Immature natural killer cell (primary cell): ENCODE results near the gene SLCO3A1. TPM values are rescaled to one million over a fixed set of nuclear protein-coding genes. Genes with fewer than 3 reads are reported as not detected.

Experiments
- DNase-seq, 3 donors: peaks; one replicate each; pipeline ENCODE4 v3.0.0; 2022; ENCODE audit warnings: mixed read lengths in 1 of 3
- H3K27ac Mint-ChIP-seq, 6 donors: one replicate each; pipeline ENCODE4 v1.8.0; 2020; ENCODE audit warnings: mixed read lengths in 6 of 6, mild to moderate bottlenecking in 5 of 6, inconsistent platforms in 4 of 6, moderate library complexity in 3 of 6
- H3K27me3 Mint-ChIP-seq, 3 donors: one replicate each; pipeline ENCODE4 v1.8.0; 2020 to 2021; ENCODE audit warnings: low read depth in 3 of 3, mild to moderate bottlenecking in 3 of 3, mixed read lengths in 3 of 3, moderate library complexity in 3 of 3, inconsistent platforms in 1 of 3
- H3K36me3 Mint-ChIP-seq, 3 donors: one replicate each; pipeline ENCODE4 v1.8.0; 2020; ENCODE audit warnings: mixed read lengths in 3 of 3, inconsistent platforms in 2 of 3, mild to moderate bottlenecking in 2 of 3
- H3K4me1 Mint-ChIP-seq, 2 donors: one replicate each; pipeline ENCODE4 v1.8.0; 2020; ENCODE audit warnings: inconsistent platforms in 2 of 2, mild to moderate bottlenecking in 2 of 2, mixed read lengths in 2 of 2, moderate library complexity in 1 of 2
- H3K4me3 Mint-ChIP-seq, 5 donors: one replicate each; pipeline ENCODE4 v1.8.0; 2020; ENCODE audit warnings: mild to moderate bottlenecking in 5 of 5, mixed read lengths in 5 of 5, inconsistent platforms in 3 of 5, moderate library complexity in 3 of 5
- H3K9me3 Mint-ChIP-seq, 6 donors: one replicate each; pipeline ENCODE4 v1.8.0; 2020; ENCODE audit warnings: mild to moderate bottlenecking in 6 of 6, mixed read lengths in 6 of 6, inconsistent platforms in 4 of 6, moderate library complexity in 3 of 6
- polyA plus RNA-seq, 3 donors: library from polyadenylated mRNA; unstranded; fragments of 300-500 nt; fragmentation: Illumina TruSeq; gene quantifications; one replicate each; pipeline ENCODE4 v1.2.3, GENCODE V29; 2021

SLCO3A1 gene
- polyA plus RNA-seq, 3 donors from 2014 or later = 17.0 to 41.3 (median 30.2) TPM

- DNase-seq = no peak
- Mint-ChIP-seq H3K27ac (peak overlapping the region in 1 of 6 donors; percentile 27), H3K27me3 (peaks cover 3% of the 10 kb centered on the region in 3 donors), H3K4me3 (no peak overlapping the region), H3K4me1 (peaks cover 32 to 42% of the 10 kb centered on the region in 2 donors), H3K36me3 (peaks cover 44 to 72% (median 65%) of the 10 kb centered on the region in 3 donors), H3K9me3 (peaks cover 0 to 14% (median 12%) of the 10 kb centered on the region in 6 donors)
Observed at GRCh38 chr15:92124657-92125010, 271.1 kb downstream of the SLCO3A1 start.

- peaks cover 0 to 3% (median 0%) of the 10 kb centered on the region in 3 donors for H3K27me3 Mint-ChIP-seq
- no peaks in the 10 kb centered on the region for H3K9me3 Mint-ChIP-seq
- DNase-seq = no peak
- H3K27ac Mint-ChIP-seq = no peak overlapping the region
- H3K4me1 Mint-ChIP-seq = peaks cover 9 to 10% of the 10 kb centered on the region in 2 donors
- peaks cover 28 to 74% (median 46%) of the 10 kb centered on the region in 3 donors for H3K36me3 Mint-ChIP-seq
- no peak overlapping the region for H3K4me3 Mint-ChIP-seq
Observed at GRCh38 chr15:92128788-92129187, 275.3 kb downstream of the SLCO3A1 start.

- H3K36me3 Mint-ChIP-seq = peaks cover 32 to 73% (median 38%) of the 10 kb centered on the region in 3 donors
- H3K27ac Mint-ChIP-seq = no peak overlapping the region
- peaks cover 0 to 4% of the 10 kb centered on the region in 2 donors for H3K4me1 Mint-ChIP-seq
Observed at GRCh38 chr15:92130244-92130643, 276.7 kb downstream of the SLCO3A1 start.

GRCh38 chr15:92130906-92131305, 277.4 kb downstream of the SLCO3A1 start:
- H3K4me1 Mint-ChIP-seq = peaks cover 0 to 4% of the 10 kb centered on the region in 2 donors
- no peak overlapping the region for H3K4me3 Mint-ChIP-seq
- H3K9me3 Mint-ChIP-seq = peaks cover 0 to 4% (median 0%) of the 10 kb centered on the region in 6 donors
- no peak for DNase-seq
- no peak overlapping the region for H3K27ac Mint-ChIP-seq
- peaks cover 38 to 77% (median 45%) of the 10 kb centered on the region in 3 donors for H3K36me3 Mint-ChIP-seq
- peaks cover 0 to 4% (median 0%) of the 10 kb centered on the region in 3 donors for H3K27me3 Mint-ChIP-seq

More at GRCh38 chr15:92130244-92130643, 276.7 kb downstream of the SLCO3A1 start:
- DNase-seq = no peak
- Mint-ChIP-seq H3K4me3 (no peak overlapping the region), H3K9me3 (peaks cover 0 to 4% (median 0%) of the 10 kb centered on the region in 6 donors), H3K27me3 (peaks cover 0 to 4% (median 0%) of the 10 kb centered on the region in 3 donors)

GRCh38 chr15:92132982-92133755, 279.7 kb downstream of the SLCO3A1 start:
- Mint-ChIP-seq H3K9me3 (peaks cover 0 to 4% (median 0%) of the 10 kb centered on the region in 6 donors), H3K27me3 (peaks cover 0 to 4% (median 0%) of the 10 kb centered on the region in 3 donors), H3K4me1 (peaks cover 0 to 3% of the 10 kb centered on the region in 2 donors), H3K36me3 (peaks cover 35 to 66% (median 38%) of the 10 kb centered on the region in 3 donors), H3K4me3 (no peak overlapping the region), H3K27ac (no peak overlapping the region)
- no peak for DNase-seq

- DNase-seq = no peak
- H3K4me3 Mint-ChIP-seq = no peak overlapping the region
- no peaks in the 10 kb centered on the region for H3K9me3 Mint-ChIP-seq
- no peaks in the 10 kb centered on the region for H3K4me1 Mint-ChIP-seq
- no peak overlapping the region for H3K27ac Mint-ChIP-seq
- peaks cover 10 to 18% (median 15%) of the 10 kb centered on the region in 3 donors for H3K36me3 Mint-ChIP-seq
- H3K27me3 Mint-ChIP-seq = peaks cover 0 to 2% (median 0%) of the 10 kb centered on the region in 3 donors
Observed at GRCh38 chr15:92140796-92141195, 287.3 kb downstream of the SLCO3A1 start.

GRCh38 chr15:92141607-92142006, 288.1 kb downstream of the SLCO3A1 start:
- no peak overlapping the region for H3K4me3 Mint-ChIP-seq
- H3K4me1 Mint-ChIP-seq = no peaks in the 10 kb centered on the region
- DNase-seq = no peak
- H3K27ac Mint-ChIP-seq = peak overlapping the region in 2 of 6 donors; percentile 11 to 12
- peaks cover 2 to 14% (median 9%) of the 10 kb centered on the region in 3 donors for H3K36me3 Mint-ChIP-seq
- peaks cover 0 to 2% (median 0%) of the 10 kb centered on the region in 3 donors for H3K27me3 Mint-ChIP-seq
- no peaks in the 10 kb centered on the region for H3K9me3 Mint-ChIP-seq

GRCh38 chr15:92142242-92143232, 289.0 kb downstream of the SLCO3A1 start:
- Mint-ChIP-seq H3K27me3 (peaks cover 0 to 2% (median 0%) of the 10 kb centered on the region in 3 donors), H3K4me1 (no peaks in the 10 kb centered on the region), H3K27ac (no peak overlapping the region), H3K4me3 (no peak overlapping the region), H3K36me3 (peaks cover 0 to 14% (median 7%) of the 10 kb centered on the region in 3 donors), H3K9me3 (no peaks in the 10 kb centered on the region)
- no peak for DNase-seq

- H3K9me3 Mint-ChIP-seq = no peaks in the 10 kb centered on the region
- H3K27ac Mint-ChIP-seq = peak overlapping the region in 1 of 6 donors; percentile 25
- H3K27me3 Mint-ChIP-seq = peaks cover 0 to 2% (median 0%) of the 10 kb centered on the region in 3 donors
- no peaks in the 10 kb centered on the region for H3K4me1 Mint-ChIP-seq
- no peak overlapping the region for H3K4me3 Mint-ChIP-seq
- peaks cover 0 to 15% (median 7%) of the 10 kb centered on the region in 3 donors for H3K36me3 Mint-ChIP-seq
- no peak for DNase-seq
Observed at GRCh38 chr15:92143765-92144164, 290.3 kb downstream of the SLCO3A1 start.

GRCh38 chr15:92146511-92147150, 293.1 kb downstream of the SLCO3A1 start:
- DNase-seq = no peak
- H3K27me3 Mint-ChIP-seq = peaks cover 0 to 2% (median 0%) of the 10 kb centered on the region in 3 donors
- no peak overlapping the region for H3K27ac Mint-ChIP-seq
- no peak overlapping the region for H3K4me3 Mint-ChIP-seq
- H3K36me3 Mint-ChIP-seq = peaks cover 11 to 30% (median 14%) of the 10 kb centered on the region in 3 donors
- no peaks in the 10 kb centered on the region for H3K9me3 Mint-ChIP-seq
- no peaks in the 10 kb centered on the region for H3K4me1 Mint-ChIP-seq

- Mint-ChIP-seq H3K9me3 (no peaks in the 10 kb centered on the region), H3K27me3 (peaks cover 0 to 2% (median 1%) of the 10 kb centered on the region in 3 donors), H3K4me3 (no peak overlapping the region), H3K36me3 (peaks cover 19 to 46% (median 24%) of the 10 kb centered on the region in 3 donors), H3K4me1 (no peaks in the 10 kb centered on the region), H3K27ac (no peak overlapping the region)
- DNase-seq = no peak
Observed at GRCh38 chr15:92149029-92149428, 295.5 kb downstream of the SLCO3A1 start.

GRCh38 chr15:92149465-92149864, 296.0 kb downstream of the SLCO3A1 start:
- Mint-ChIP-seq H3K27ac (no peak overlapping the region), H3K4me3 (no peak overlapping the region), H3K36me3 (peaks cover 24 to 50% (median 28%) of the 10 kb centered on the region in 3 donors), H3K9me3 (no peaks in the 10 kb centered on the region), H3K4me1 (no peaks in the 10 kb centered on the region), H3K27me3 (peaks cover 0 to 2% (median 1%) of the 10 kb centered on the region in 3 donors)
- no peak for DNase-seq

GRCh38 chr15:92151168-92151567, 297.7 kb downstream of the SLCO3A1 start:
- Mint-ChIP-seq H3K9me3 (no peaks in the 10 kb centered on the region), H3K36me3 (peaks cover 27 to 54% (median 30%) of the 10 kb centered on the region in 3 donors), H3K27ac (no peak overlapping the region), H3K4me3 (no peak overlapping the region), H3K4me1 (no peaks in the 10 kb centered on the region), H3K27me3 (peaks cover 0 to 1% (median 0%) of the 10 kb centered on the region in 3 donors)
- DNase-seq = no peak
